Stimulated activated CD4-positive, alpha-beta T cell treated with anti-CD3 and anti-CD28 coated beads, TNF-alpha, amount 100 ng/mL, for 48 hours (primary cell): Measurements from ENCODE around the gene KREMEN1.
"Not testable (repeated sequence)": the region's sequence is repeated elsewhere in the genome, so short reads cannot be mapped to it uniquely, and the experiment has no call there.

Experiments
- DNase-seq, 3 donors: peaks; one replicate each; pipeline ENCODE4 v3.0.0-alpha.2; 2020; ENCODE audit warnings: low read depth in 3 of 3

KREMEN1 gene

GRCh38 chr22:29108137-29108536 lies 35.3 kb downstream of the KREMEN1 start:
- no peak for DNase-seq

- DNase-seq = no peak
These were observed 37.0 kb downstream of the KREMEN1 start for GRCh38 chr22:29109822-29110221.

DNA sequence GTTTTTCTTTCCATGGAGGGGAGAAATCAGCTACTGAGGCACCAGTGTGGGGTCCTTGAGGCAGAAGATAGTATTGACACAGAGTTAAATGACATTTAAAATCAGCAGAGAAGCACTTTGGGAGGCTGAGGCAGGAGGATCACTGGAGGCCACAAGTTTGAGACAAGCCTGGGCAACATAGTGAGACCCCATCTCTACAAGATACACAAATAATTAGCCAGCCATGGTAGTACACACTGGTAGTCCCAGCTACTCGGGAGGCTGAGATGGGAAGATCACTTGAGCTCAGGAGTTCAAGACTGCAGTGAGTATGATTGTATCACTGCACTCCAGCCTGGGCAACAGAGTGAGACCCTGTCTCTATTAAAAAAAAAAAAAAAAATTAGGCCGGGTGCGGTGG lies 38.1 kb downstream of the KREMEN1 start:
- no peak for DNase-seq

- no peak for DNase-seq
These were observed 39.3 kb downstream of the KREMEN1 start for GRCh38 chr22:29112121-29112520.

DNA sequence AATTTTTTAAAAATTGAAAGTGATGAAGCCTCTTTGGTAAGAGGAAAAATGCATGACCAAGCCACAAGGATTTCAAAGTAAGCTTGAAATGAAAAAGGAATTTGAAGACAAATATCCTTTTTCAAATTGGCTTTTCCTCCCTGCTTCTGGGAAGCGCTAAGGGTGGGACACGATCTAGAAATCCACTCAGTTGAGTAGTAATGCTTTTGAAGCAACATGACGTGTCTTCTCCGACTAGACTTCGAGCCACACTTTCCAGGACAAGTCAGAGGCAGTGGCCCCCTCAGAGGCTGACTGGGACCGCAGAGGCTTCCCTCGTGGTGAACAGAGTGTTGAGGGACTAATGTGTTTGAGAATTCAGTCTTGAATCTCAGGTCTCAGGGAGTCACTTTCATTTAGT lies 39.8 kb downstream of the KREMEN1 start:
- DNase-seq = no peak

GRCh38 chr22:29113319-29113718 lies 40.5 kb downstream of the KREMEN1 start:
- DNase-seq = no peak

- no peak for DNase-seq
These were observed 41.6 kb downstream of the KREMEN1 start for GRCh38 chr22:29114392-29114791.

DNA sequence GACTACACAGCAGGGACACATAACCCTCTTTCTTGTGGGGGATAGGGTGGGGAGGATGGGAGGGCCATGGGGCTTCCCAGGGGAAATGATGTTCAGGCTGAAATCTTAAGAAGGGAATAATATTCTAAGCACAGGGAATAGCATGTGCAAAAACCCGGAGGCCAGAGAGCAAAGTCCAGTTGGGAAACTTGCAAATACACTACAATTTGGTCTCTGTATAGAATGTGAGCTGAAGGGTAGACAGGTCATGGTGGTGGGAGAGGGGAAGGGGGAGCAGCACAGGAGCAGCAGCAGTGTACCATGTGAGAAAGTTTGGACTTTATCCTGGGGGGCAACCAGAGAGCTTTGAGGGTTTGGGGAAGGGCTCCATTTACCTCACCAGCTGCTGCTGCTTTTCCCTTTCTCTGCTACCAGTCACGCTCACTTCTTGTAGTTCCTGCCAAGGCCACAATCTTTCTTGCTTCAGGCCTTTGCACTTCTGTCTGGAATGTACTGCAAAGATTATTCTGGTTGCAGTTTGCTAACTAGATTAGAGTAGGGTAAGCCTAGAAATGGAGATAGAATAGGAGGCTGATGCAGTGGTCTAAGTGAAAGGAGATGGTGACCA lies 43.0 kb downstream of the KREMEN1 start:
- no peak for DNase-seq

DNA sequence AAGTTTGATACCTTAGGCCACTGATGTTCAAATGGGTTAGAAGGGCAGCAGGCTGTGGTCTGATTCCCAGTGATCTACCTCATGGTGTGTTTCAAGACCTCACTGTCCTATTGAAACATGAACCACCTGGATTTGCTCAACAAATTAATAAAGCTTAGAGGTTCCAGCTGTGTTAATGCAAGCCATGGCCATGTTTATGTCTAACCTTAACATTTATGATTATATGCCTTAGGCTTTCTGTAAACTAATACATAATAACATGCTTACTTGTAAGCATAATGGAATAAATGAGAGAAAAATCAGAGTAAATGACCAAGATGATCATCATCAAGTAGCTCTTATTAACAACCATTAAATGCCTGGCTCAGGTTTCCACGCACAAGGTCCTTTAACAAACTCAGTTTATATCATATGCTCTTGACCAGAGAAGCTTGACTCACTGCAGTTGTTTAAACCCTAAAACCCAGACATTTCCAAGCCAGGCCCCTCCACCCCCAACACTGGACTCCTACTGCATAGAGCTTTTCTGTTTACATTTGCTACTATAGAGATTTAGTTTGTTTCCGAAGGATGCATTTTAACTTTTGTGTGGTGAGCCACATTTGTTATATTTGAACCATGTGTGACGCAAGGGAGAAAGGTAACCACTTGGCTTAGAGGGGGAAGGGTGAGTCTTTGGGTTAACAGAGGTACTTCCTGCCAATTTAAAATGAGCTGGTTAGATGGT lies 43.7 kb downstream of the KREMEN1 start:
- no peak for DNase-seq

- no peak for DNase-seq
These were observed 45.1 kb downstream of the KREMEN1 start for GRCh38 chr22:29117799-29118477.

GRCh38 chr22:29120098-29120912 lies 47.5 kb downstream of the KREMEN1 start:
- not testable (repeated sequence) for DNase-seq

DNA sequence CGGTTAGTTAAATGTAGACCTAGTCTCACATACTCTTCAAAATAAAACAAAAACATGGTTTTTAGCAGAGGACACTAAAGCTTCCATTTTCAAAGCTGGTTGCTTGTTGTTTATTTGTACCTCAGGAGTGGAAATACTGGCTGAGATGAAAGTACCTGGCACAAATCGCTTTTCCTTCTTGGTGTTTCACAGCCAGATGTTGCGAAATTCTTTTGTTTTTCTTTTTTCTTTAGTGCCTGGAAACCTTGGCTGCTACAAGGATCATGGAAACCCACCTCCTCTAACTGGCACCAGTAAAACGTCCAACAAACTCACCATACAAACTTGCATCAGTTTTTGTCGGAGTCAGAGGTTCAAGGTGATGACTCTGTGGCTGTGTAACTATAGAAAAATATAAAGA lies 48.3 kb downstream of the KREMEN1 start:
- DNase-seq = no peak

- DNase-seq = no peak
These were observed 49.2 kb downstream of the KREMEN1 start for GRCh38 chr22:29122041-29122440.

DNA sequence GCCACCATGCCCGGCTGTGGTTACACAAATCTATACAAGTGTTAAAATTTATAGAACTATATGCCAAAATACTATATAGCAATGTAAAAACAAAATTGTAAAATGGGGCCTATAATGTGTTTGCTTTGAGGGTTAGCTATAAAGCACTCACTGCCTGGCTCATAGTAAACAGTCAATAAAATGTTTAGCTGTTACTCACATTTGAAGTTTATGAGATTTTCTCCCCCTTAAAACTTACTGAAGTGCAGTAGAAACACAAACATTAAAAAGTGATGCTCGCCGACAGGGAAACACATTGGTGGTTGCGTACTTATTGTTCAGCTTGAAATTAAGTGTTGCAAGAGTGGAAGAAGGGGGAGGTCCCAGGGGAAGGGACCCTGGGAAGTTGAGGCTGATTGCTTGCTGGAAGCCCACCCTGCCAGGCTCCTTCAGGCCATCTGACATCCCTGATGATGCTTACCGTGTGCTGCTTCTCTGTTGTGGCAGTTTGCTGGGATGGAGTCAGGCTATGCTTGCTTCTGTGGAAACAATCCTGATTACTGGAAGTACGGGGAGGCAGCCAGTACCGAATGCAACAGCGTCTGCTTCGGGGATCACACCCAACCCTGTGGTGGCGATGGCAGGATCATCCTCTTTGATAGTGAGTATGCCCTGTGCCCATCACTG lies 52.1 kb downstream of the KREMEN1 start:
- no peak for DNase-seq

DNA sequence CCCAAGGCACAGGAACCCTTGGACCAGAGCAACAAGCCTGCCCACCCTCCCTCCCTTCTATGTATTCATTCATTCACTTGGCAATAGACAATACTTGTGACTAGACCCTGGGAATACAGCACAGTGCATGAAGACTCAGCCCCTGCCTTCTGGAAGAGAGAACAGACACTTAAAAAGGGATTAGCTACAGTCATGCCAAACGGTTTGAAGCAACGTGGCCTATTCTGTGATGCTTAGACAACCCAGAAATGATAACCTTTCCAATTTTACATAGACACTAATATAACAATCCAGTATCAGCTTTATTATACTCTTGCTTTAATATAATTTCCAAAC lies 52.6 kb downstream of the KREMEN1 start:
- no peak for DNase-seq

GRCh38 chr22:29125844-29126243 lies 53.0 kb downstream of the KREMEN1 start:
- no peak for DNase-seq

DNA sequence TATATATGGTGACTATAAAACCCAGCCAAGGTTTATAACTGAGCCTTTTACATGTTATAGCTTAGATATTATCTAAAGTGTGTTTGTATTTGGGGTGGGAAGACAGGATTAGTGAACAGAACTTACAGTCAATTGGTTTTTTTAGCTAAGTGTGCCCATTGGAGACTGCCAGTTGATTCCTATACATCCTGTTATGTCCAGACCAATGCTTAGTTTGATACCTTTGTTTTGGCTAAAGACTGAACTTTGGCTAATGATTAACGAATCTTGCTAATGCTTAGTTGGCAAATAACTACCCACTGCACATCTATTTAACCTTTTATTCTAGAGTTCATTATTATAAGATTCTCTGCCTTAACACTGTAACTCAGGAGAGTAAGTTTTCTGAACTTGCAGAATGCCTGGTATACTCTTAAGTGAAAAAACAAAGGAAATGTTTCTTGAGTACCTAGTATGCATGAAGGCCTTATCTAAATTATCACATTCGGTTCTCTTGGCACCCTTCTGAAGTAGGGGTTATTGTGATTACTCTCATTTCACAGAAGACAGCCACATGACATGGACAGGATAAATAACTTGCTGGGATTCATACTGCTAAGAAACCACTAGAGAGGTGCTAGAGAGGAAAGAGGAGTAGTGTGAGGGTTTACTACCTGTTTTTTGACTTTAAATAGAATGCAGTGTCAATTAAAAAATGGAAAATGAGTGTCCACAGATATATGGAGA lies 54.0 kb downstream of the KREMEN1 start:
- no peak for DNase-seq

DNA sequence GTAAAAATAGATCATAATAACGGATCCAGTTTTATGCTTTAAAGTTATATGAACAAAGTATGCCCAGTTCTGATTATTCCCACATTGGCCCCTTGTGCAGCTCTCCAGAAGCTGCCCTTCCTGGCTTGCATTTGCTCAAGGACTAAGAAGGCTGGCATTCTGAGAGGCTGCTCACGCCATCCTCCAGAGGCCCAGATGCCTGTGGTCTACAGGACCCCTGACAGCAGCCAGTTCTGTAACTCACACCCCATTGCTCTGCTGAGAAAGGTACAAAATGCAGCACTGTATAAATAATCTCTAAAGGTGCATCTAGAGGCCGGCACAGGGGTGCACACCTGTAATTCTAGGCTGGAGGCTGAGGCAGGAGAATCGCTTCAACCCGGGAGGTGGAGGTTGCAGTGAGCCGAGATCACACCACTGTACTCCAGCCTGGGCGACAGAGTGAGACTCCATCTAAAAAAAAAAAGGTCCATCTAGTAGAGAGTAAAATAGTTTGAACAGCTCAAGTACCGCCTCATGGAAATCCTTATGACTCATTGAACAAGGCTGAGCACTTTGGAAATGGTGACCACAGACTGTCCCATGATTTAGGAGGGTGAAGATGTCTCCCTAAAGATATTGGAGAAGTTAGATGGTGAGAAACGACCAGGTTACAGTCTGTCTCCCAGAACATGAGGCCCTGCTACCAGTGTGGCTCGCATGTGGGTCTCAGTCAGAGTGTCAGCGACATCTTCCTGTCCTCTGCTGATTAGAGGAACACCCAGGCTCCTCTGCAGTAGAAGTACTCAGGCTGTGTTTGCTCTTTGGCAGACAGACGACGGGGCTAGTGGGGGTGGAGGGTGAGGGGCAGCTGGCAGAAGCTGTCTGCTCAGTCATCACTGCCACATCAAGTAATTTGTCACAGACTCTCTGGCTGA lies 56.3 kb downstream of the KREMEN1 start:
- no peak for DNase-seq

GRCh38 chr22:29129808-29130140 lies 56.9 kb downstream of the KREMEN1 start:
- no peak for DNase-seq

DNA sequence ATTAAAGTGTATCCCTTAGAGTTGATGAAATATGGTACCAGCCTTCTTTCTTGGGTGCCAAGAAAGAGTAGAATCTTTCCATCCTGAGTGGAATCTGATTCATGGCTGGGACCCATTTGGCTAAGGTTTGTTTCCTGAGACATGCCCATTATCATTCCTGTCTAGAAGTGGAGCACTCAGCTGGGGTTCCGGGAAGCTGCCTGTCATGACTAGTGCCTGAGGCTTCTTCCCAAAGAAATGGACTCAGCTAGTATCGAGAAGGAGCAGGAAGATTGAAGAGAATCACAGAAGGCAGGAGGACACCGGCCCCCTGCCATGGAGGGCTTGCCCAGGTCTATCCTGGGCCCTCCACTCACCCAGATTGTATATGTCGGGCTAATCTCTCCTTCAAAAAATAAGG lies 57.6 kb downstream of the KREMEN1 start:
- no peak for DNase-seq
